ENCODE results near the gene TCP11L1. TPM values are rescaled to one million over a fixed set of nuclear protein-coding genes. Genes with fewer than 3 reads are reported as not detected.

TCP11L1 gene
- total RNA-seq, 1 experiment from 2014 or later: 15.2 TPM

DNA sequence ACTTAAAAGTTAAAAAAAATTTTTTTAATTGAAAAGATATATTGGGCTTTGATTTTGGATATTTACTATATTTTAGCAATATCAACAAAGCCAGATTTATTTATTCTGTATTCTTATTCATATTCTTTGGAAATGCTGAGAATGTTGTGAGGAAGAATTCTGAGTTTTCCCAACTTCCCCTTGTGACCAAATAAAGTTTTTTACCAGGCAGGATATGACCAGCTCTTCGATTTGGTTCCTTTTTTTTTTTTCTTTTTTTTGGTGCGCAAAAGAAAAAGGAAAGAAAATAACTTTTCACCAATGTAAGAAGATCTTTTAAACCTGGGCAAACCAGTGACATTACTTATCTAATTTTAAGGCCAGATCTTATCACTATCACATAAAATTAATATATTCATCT, 12.9 kb downstream of the TCP11L1 start:
- no peak overlapping the region for H2AFZ ChIP-seq (ENCODE audit: low read length)
- H3K4me1 ChIP-seq (ENCODE audit: insufficient read depth, low read length): peaks cover 7% of the 10 kb centered on the region
- H3K27ac ChIP-seq (ENCODE audit: low read length): no peak overlapping the region
- CTCF ChIA-PET: no interaction called here
- no peak overlapping the region for H3K4me3 ChIP-seq (ENCODE audit: low read length)
- no peaks in the 10 kb centered on the region for H3K9me2 ChIP-seq (replicated peaks; ENCODE audit: low read length)
- H3K9ac ChIP-seq (ENCODE audit: low read length): no peak overlapping the region
- POLR2A ChIA-PET (ENCODE audit: unreplicated experiment): no interaction called here
- DNase-seq: no peak
- peaks cover 10% of the 10 kb centered on the region; the same call in 1 of the 2 replicates for H3K36me3 ChIP-seq (ENCODE audit: low read depth, low read length)
- no peaks in the 10 kb centered on the region for H3K79me2 ChIP-seq (ENCODE audit: low read length)
- H3F3A ChIP-seq (ENCODE audit: low read length, unreplicated experiment): no peaks in the 10 kb centered on the region
- H3K4me2 ChIP-seq (ENCODE audit: low read length): no peak overlapping the region
- no peaks in the 10 kb centered on the region for H3K9me3 ChIP-seq (ENCODE audit: low read length)
- no TSS peak for BruUV-seq (replicated peaks)
- no peaks in the 10 kb centered on the region for H3K27me3 ChIP-seq (ENCODE audit: low read length)
- no peaks in the 10 kb centered on the region for H4K20me1 ChIP-seq (ENCODE audit: low read length)
- TF ChIP-seq EZH2 (IDR thresholded peaks at IDR 0.05; ENCODE audit: low read length, unreplicated experiment) (no peak), EZH2phosphoT487 (IDR thresholded peaks at IDR 0.05; ENCODE audit: borderline replicate concordance, low read length) (no peak)
- TF ChIP-seq, protein P1, sequence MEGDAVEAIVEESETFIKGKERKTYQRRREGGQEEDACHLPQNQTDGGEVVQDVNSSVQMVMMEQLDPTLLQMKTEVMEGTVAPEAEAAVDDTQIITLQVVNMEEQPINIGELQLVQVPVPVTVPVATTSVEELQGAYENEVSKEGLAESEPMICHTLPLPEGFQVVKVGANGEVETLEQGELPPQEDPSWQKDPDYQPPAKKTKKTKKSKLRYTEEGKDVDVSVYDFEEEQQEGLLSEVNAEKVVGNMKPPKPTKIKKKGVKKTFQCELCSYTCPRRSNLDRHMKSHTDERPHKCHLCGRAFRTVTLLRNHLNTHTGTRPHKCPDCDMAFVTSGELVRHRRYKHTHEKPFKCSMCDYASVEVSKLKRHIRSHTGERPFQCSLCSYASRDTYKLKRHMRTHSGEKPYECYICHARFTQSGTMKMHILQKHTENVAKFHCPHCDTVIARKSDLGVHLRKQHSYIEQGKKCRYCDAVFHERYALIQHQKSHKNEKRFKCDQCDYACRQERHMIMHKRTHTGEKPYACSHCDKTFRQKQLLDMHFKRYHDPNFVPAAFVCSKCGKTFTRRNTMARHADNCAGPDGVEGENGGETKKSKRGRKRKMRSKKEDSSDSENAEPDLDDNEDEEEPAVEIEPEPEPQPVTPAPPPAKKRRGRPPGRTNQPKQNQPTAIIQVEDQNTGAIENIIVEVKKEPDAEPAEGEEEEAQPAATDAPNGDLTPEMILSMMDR (conservative IDR thresholded peaks at IDR 0.05; ENCODE audit: low read depth, low read length): no peak
- intact Hi-C loops (cut with micrococcal nuclease): no loop called here
- ATAC-seq: no peak

DNA sequence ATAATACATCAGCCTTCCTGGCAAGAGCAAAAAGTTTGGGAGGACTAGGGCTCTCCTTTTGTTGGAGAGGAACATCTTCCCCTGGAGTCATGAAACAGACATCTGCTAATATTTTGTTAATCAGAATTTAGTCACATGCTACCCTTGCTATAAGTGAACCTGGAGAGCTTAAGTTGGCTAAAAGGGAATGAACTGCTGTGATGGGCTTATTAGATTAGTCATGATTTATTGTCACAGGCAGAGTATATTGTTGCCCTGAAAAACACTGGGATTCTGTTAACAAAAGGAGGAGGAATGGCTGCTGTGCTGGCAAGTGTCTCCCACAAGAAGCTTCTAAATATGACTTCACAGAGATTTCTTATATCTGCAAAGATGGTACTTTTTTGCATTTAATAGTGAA, 16.0 kb downstream of the TCP11L1 start:
- TF ChIP-seq EZH2 (IDR thresholded peaks at IDR 0.05; ENCODE audit: low read length, unreplicated experiment) (no peak), EZH2phosphoT487 (IDR thresholded peaks at IDR 0.05; ENCODE audit: borderline replicate concordance, low read length) (no peak)
- TF ChIP-seq, protein P1 (conservative IDR thresholded peaks at IDR 0.05; ENCODE audit: low read depth, low read length): no peak
- H3K9me3 ChIP-seq (ENCODE audit: low read length): no peaks in the 10 kb centered on the region
- H2AFZ ChIP-seq (ENCODE audit: low read length): no peak overlapping the region
- intact Hi-C loops (cut with micrococcal nuclease): no loop called here
- no peaks in the 10 kb centered on the region for H3K27me3 ChIP-seq (ENCODE audit: low read length)
- no peak overlapping the region for H3K4me3 ChIP-seq (ENCODE audit: low read length)
- H3K9ac ChIP-seq (ENCODE audit: low read length): no peak overlapping the region
- H3K27ac ChIP-seq (ENCODE audit: low read length): no peak overlapping the region
- POLR2A ChIA-PET (ENCODE audit: unreplicated experiment): interaction anchor here (1.0 kb wide), 1 partner anchor 16 kb away, joined by 3 read pairs; the partner anchor contains the start of gene TCP11L1
- no peaks in the 10 kb centered on the region for H3K9me2 ChIP-seq (replicated peaks; ENCODE audit: low read length)
- BruUV-seq (replicated peaks): no TSS peak
- CTCF ChIA-PET: no interaction called here
- ATAC-seq: peak; percentile 58
- no peaks in the 10 kb centered on the region for H4K20me1 ChIP-seq (ENCODE audit: low read length)
- H3K36me3 ChIP-seq (ENCODE audit: low read depth, low read length): peaks cover 4% of the 10 kb centered on the region; the same call in 1 of the 2 replicates
- peaks cover 13% of the 10 kb centered on the region for H3K4me1 ChIP-seq (ENCODE audit: insufficient read depth, low read length)
- H3F3A ChIP-seq (ENCODE audit: low read length, unreplicated experiment): no peaks in the 10 kb centered on the region
- no peak overlapping the region for H3K4me2 ChIP-seq (ENCODE audit: low read length)
- no peaks in the 10 kb centered on the region for H3K79me2 ChIP-seq (ENCODE audit: low read length)
- no peak for DNase-seq

DNA sequence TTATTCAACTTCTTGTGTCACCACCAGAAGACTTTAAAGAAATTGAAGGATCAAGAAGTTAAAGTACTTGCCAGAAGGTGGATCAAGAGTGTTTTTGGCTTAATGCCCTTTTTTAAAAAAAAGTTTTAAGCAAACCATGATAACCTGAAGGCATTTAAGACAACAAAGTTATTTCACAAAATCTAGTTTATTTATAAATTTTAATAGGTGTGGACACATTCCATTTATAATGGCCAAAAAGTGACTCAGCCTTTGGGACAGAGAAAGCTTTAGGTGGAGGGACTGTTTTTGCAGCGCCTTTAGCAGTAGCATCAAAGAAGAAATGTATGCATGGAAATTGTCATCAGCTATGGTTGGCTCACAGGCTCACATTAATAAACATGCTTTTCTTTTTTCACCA, 17.9 kb downstream of the TCP11L1 start:
- Histone ChIP-seq H3K4me1 (ENCODE audit: insufficient read depth, low read length) (peaks cover 26% of the 10 kb centered on the region), H3K79me2 (ENCODE audit: low read length) (no peaks in the 10 kb centered on the region), H3K36me3 (ENCODE audit: low read depth, low read length) (peaks cover 4% of the 10 kb centered on the region; the same call in 1 of the 2 replicates), H3K4me3 (ENCODE audit: low read length) (no peak overlapping the region), H3K27ac (ENCODE audit: low read length) (no peak overlapping the region), H2AFZ (ENCODE audit: low read length) (no peak overlapping the region), H3K4me2 (ENCODE audit: low read length) (peak overlapping the region; percentile 31), H3K9ac (ENCODE audit: low read length) (no peak overlapping the region), H4K20me1 (ENCODE audit: low read length) (no peaks in the 10 kb centered on the region), H3K9me3 (ENCODE audit: low read length) (no peaks in the 10 kb centered on the region), H3K27me3 (ENCODE audit: low read length) (no peaks in the 10 kb centered on the region), H3K9me2 (replicated peaks; ENCODE audit: low read length) (no peaks in the 10 kb centered on the region), H3F3A (ENCODE audit: low read length, unreplicated experiment) (no peaks in the 10 kb centered on the region)
- ChIA-PET CTCF (interaction anchor here (0.6 kb wide), 1 partner anchor 287 kb away, joined by 3 read pairs; no protein-coding TSS in a partner anchor), POLR2A (ENCODE audit: unreplicated experiment) (interaction anchor here (0.7 kb wide), 1 partner anchor 179 kb away, joined by 3 read pairs; no protein-coding TSS in a partner anchor)
- ATAC-seq (peak; percentile 68), DNase-seq (peak; percentile 43)
- intact Hi-C loops (cut with micrococcal nuclease): no loop called here
- no TSS peak for BruUV-seq (replicated peaks)
- TF ChIP-seq EZH2phosphoT487 (IDR thresholded peaks at IDR 0.05; ENCODE audit: borderline replicate concordance, low read length) (no peak), EZH2 (IDR thresholded peaks at IDR 0.05; ENCODE audit: low read length, unreplicated experiment) (no peak)
- TF ChIP-seq, protein P1 (conservative IDR thresholded peaks at IDR 0.05; ENCODE audit: low read depth, low read length): no peak

All from PC-3 (cell line).